DMS 273 treated with DMSO at 0.1 percent for 48 hours (cell line): ENCODE results near the gene LBX1.

ENCODE experiments used
- DNase-seq: peaks from one replicate; lab custom pipeline; 2025; lab: John Stamatoyannopoulos, UW

LBX1 gene

DNA sequence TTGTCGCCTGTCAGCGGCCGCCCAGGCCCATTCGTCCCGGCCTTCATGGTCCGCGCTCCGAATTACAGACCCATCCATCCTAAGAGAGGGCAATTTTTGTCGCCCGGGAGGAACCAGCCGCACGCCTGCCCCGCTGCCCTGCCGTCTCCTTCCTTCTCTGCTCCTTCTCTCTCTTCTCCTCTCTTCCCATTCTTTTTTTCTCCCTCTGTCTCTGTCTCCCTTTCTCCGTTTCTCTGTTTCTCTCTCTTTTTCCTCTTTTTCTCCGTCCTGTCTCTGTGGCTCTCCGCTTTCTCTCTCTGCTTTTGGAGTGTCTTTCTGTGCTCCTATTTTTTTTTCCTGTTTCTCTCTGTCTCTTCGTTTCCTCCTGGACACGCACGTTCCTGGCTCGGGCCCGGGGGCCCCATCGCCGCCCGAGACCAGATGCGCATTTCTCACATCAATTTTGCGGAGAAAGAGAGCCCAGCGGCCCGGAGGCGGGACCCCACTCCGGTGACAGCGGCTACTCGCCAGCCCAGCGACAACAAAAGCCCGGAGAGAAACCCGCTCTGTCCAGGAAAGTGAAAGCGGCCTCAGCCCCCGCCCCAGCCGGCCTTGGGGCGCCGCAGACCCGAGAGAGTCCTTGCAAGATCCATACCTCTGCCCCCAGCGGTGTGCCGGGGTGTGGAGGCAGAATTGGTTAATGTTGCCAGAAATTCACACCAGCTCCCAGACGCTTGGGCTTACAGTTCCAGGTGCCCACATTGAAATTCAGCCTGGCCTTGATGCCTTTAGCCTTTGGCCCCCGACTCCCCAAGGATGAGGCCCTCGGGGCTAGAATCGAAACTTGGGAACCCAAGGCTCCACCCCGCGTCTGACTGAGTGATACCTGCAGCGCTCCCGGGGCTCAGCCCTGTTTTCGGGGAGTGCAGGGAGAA lies 4.1 kb downstream of the LBX1 start:
- DNase-seq, result no peak

DNA sequence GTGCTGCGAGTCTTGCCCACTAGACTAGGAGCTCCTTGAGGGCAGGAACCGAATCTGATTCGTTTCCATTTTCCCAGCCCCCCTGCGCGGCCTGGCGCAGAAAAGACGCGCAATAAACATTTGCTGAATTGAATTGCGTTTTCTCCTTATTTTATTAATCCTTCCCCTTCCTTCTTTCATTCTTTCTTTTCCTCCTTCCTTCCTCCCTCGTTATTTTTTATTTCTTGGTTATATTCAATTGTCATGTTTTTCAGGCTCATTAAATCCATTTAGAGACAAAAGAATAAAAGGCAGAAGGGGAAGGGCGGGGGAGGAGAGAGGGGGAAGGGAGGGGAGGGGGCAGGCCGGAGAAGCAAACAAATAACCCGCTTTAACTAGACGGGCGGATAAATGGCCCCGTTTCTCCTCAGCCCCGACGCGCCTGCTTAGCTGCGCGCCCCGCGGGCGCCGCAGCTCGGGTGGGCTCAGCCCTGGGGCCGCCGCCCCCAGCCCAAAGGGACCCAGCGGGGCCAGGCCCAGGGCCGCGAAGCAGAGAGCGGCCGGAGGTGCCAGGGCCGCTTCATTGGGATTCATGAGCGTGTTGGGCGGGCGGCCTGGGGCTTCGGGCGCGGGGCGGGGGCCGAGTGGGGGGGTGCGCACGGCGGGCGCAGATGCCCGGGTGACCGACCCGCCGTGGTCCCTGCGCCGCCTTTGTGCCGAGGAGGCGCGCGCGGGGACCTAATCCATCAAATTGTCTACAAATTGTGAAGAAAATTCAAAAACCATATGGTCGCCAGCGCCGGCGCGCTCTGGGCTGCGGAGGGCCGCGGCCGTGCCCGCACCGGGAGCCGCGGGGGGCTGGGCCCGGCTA lies 5.0 kb downstream of the LBX1 start:
- no peak for DNase-seq

DNA sequence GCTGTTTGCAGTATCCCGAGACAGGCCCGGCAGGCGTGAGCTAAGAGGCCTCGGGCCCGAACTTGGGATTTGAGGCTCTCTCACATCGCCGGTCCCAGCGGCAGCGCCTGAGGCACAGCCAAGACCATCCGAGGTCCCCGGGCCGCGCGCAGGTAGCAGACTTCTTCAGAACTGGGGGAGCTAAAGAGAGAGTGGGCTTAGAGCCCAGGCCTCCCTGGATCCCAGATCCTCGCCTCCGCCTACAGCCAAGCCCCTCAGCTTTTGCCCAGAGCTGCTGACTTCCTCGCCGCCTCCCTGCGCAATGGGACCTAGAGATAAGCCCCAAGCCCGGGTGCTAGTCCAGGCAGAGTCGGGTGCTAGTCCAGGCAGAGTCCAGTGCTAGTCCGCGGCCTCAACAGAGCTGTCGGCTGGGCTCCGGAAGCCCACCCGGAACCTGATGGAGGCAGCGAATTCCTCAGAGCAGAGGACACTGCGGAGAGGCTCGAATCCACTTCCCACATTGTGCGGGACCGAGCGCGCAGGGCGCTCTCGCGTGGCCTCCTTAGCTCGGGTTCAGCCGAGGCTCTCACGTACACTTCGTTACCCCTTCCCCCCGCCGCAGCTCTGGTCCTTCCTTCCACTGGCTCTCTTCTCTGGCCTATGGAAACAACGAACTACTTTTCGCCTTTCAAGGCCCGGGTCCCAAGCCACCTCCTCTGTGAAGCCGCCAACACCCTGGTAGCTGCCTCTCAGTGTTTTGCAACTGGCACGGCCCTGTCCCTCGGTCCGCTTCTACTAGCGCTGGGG lies 5.8 kb downstream of the LBX1 start:
- DNase-seq, result no peak

DNA sequence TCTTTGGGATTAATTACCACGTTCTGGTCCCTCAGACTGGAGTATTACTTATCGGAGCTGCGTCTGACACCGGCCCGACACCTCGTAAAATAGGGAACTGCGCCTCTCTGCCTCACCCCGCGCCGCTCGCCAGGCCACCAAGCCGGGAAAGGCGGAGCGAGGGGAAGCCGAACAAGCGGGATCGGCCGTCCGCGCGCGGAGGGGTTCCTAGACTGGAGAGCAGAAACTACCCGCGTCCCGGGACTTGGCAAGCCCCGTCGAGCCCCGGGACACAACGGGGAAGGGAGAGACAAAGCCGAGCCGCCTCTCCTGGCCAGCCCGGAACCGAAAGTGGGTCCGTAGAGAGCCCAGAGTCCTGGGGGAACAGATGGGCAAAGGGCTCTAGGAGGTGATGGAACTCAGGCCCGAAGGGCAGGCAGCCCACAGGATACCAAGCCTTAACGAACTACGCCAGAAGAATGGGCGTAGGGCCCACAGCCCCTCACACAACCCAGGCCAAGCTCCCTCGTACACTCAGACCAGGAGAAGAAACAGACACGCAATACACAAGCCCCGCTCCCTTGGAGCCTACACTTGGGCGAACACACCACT lies 6.5 kb downstream of the LBX1 start:
- no peak for DNase-seq

DNA sequence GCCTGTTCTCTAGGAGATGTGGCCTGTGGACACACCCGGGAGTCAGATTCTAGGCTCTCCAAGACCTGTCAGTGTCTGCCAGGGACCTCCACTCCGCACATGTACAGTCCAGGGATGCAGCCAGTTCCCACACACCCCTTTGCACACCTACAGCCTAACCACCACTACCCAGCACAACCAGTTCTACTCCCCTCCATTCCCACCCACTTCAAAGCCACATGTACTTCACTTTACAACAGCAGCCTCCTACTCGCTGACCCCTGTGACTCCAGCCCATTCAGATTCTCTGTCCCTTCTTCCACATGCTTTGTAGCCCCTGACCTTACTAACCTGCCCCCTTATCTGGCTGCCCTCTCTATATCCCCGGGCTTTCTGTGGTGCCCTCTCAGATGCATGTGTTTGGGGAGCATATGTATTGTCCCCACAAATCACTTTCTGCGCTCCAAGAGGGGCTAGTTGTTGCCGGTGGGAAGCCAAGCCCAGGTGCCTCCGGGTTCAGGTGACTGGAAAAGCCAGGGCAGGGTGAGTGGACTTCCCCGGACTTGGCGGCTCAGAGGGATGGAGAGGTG lies 7.2 kb downstream of the LBX1 start:
- no peak for DNase-seq

DNA sequence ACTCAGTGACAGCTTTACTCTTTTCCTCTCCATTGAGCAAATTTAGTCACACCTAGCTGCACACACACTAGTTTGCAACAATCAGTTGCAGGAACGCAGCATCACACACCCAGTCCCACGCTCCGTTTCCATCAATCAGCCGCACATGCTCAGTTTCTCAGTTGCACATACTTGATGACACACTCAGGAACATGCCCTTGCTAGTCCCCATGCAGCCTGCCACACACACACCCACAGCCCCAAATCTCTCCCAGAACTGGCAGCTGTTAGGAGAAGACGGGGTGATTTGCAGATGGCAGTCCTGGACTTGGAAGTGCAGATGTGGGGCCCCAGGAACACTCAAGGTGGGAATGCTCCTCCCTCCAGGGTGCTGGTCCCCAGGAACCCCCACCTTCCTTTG lies 7.7 kb downstream of the LBX1 start:
- DNase-seq, result no peak

DNA sequence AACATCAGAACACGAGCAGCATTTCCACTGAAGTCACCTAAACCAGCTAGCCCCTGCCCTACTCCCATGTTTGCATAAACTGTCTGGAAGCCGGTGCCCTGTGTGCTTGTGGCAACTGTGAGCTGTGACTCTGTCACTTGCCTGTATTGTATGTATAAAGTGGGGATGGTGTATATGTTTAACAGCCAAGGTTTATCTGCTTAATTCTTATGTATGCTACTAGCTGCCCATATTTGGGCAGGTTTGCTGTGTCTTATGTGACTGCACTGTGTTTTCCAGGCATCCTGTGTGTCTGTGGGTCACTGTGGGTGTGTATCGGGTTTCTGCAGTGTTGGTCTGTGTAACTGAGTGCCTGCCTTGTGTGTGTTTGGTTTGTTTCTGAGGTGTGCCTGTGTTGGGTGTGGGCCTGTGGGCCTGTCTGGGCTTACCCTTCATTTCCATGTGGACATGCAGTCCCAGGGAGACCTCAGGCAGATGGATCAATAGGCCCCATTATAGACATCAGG lies 9.3 kb downstream of the LBX1 start:
- no peak for DNase-seq

DNA sequence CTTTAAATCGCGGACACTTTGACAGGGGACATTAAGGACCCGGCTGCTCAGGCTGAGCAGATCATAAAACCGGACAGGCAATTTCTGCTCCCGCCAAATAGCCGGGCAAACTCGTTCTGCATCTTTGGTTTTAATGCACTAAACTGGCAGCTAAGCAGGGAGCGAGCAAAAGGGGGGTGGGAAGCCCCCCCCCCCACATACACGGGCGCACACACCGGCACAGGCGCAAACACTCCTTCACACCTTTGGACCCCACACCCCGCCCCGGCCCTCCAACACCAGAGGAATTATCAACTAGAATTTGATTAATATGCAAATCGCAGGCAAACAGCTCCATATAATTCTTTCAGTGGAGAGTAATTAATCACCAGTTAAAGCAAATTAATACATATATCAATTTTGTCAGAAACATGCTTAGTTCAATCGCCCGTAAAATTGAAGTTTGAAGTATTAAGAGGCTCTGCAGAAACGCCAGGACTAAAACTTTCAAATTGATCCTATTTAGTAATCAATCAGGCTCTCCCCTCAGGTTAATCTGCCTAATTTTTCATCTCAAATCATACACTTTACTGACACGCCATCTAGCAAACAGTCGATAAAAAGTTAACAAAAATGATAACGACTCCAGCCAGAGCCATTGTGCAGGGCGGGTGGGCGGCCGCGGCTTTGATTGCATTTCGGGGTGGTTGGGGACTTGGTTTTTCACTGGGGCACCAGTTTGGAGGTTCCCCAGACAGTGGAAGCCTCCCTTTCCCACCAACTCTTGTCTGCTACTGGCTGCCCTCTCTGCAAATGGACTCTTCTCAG lies 9.9 kb downstream of the LBX1 start:
- no peak for DNase-seq

DNA sequence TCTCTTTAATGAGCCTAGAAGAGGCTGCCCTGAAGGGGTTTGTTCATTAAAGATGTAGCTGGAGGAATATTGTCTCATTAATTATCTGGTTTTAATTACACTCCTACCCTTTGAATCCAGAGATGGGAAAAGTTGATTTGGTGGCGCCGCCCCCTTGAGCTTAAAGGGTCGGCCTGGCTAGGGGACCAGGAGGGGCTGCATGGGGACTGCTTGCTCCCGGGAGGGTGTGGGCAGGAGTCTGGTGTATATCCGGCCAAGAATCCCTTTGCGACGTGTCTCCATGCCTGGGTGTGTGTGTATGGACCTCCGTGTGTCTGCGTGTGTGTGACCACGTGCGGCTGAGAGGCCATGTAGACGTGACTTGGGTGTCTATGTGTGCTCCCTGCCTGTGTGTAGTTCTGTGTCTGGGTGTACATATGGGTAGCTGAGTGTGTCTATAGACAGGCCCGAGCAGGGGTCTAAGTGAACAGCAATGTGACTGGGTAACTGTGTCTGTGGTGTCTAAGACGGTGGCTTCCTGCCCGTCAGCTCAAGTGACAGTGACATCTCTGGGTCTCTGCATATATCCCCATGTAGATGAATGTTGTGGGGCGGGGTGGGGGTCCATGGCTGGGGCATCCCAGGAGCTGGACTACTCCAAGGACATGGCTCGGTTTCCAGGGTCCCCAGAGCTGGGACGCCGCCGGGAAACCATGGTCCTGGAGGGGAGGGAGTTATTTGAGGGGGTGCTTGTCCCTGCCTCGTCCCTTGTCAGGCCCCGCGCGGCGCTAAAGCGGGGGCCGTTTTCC lies 10.7 kb downstream of the LBX1 start:
- no peak for DNase-seq

DNA sequence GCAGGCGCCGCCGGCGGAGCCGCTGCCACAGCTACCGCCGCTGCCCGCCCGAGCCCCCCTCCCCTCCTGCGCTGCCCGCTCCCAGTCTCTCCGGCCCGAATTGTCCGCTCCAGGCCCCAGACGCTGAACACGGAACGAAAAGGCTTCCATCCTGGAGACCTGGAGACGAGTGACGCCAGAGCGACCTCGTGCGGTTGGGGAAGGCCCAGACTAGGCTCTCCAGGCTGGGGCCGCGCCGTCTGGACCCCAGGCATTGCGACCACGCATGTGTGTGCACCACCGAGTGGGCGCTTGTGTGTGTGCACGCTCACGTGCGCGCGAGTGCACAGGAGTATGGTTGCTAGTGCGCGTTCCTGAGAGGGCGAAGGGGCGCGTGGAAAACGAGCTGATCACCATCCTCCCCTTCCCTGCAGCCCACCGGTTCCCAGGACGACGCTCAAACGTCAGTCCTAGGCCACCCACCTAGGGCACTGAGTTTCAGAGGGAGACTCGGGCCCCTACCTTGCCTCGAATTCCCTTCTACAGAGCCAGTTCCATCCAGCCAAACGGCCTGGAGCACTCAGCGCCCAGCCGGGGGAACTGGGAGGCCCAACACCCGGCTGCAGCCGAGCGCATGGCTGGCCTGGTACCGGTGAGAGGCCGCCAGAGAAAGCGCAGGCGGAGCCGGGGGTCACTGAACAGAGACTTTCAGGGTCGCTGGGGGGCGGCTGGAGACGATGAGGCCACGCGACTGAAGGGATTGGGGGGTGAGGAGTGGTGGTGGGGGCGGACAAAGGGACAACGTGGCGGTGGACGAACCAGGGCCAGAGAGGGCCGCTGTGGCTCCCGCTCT lies 11.6 kb downstream of the LBX1 start:
- DNase-seq, result peak; percentile 16

DNA sequence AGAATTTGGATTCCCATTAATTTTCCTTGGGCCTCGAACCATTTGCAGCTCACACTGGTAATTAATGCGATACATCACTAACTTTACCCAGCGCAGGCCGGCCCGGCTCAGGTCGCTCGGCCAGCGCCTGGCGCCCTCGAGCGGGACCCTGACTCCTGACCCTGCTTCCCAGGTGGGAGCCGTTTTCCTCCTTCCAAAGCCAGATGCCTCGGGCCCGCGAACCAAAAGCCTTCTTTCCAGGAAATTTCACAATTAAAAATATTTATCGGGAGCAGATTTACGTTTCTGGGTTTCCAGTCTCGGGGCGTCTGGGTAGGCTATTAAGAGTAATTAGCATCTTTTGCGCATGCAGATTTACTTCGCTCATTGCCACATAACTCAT lies 12.2 kb downstream of the LBX1 start:
- no peak for DNase-seq

DNA sequence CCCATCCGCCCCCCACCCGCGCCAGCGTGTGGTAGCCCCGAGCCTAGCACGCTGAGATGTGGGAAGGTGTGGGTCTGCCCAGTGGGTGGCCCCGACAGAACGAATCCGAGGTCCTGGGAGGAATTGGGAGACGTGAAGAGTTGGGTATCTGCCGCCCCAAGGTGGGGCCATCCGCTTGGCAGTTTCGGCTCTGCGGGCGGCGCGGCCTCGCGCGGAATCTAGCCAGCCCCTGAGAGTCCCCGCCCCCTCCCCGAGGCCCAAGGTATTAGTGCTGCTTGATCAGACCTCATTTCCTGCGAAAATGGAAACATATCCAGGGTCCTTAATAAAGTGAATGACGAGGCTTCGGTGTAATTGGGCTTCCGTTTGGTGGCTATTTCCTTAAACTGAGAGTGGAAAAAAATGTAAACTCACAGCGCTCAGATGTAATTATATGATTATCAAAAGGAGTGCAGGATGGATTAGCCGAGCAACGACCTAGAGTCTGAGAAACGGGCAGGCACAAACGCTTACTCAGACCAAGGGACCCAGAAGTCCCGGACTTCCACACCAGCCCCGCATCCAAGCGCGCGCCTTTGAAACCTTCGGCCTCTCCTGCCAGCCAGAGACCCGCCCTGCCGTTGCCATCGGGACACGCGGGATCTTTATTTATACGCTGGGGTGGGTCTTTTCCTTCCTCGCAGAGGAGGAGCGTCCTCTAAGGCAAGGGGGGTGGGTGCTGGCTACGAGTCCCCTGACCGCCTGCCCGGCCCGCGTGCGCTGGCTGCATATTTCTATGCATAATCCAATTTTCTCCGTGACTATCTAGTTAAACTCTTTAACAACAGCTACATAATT lies 12.8 kb downstream of the LBX1 start:
- DNase-seq, result no peak

DNA sequence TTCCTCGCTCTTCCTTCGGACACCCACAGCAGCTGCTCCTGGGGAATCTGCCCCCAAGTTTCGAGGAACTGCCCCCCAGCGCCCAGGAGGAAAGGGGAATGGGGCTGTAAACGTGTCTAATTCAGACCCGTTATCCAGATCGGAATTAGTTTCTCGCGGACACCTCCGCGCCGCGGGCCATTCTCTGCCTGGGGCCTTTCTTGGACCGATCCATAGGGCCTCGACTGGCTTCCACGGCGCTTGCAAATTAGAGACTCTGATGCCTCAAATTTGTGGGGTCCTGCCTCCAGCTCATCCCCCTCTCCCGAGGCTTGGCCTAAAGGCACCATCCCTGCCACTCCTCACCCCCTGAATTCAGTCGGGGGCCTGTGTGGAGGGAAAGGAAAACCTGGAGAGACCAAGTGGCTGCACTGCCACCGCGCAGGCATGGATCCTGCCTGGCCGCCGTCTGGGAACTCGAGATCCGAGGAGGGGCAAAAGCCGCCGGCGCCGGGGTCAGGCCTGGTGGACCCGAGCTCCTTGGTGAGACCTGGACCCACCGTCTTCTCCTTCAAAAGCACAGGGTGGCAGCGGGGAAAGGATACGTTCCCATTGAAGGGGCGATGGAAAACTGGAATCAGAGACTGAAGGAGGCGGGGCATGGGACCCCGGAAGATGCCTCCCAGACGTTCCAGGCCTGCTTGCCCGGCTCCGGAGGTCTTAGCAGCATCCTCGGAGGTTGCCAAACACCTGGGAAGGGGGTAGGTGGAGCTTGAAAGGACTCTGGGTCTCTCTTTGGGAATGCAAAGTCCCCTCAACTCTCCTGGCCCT lies 13.7 kb downstream of the LBX1 start:
- no peak for DNase-seq

DNA sequence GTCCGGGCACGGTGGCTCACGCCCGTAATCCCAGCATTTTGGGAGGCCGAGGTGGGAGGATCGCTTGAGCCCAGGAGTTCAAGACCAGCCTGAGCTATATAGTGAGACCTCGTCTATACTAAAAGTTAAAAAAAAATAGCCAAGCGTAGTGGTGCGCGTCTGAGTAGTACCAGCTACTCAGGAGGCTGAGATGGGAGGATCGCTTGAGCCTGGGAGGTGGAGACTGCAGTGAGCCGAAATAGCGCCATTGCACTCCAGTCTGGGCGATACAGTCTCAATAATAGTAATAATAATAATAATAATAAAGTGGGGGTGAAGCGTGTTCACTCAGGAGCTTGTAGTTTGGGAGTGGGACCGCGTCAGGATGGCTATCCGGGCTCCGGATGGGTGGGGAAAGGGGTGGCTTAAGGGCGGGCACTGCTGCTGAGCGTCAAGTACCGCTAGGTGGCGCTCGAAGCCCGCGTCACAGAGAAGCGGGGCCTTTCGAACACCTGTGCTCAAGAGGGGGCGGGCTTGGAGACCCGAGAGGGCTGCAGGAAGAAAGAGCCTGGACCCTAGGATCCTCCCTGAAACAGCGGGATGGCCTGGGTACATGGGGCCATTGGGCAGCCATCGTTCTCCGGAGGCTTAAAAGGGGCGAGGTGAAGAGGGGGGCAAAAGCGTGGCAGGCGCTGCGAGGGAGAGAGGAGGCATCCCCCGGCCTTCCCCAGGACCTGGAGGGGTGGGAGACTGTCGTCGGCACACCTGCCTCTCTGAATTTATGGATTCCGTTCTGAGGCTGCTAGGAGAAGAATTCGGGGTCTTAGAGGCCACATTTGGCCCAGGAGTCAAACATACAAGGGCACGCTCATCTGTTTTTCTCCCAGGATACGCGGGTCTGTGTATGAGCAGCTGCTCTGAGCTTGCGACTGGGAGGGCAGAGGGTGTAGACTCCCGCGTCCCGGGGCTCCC lies 14.5 kb downstream of the LBX1 start:
- DNase-seq, result no peak

DNA sequence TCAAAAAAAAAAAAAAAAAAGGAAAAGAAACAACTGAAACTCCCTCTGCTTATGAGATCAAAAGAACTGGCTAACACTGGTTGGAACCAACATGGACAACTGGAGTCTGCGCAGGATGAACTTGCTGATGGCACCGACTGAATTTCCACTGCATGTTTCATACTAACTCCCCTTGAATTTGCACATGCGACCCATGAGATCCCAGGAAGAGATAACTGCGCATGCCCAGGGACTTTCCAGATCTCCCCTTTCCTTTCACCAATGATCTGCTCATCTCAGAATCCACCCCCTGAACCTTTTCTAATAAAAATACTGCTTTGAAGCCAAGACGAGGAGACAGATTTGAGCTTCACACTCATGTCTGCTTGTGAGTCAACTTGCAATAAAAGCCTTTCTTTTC lies 20.7 kb downstream of the LBX1 start:
- no peak for DNase-seq

DNA sequence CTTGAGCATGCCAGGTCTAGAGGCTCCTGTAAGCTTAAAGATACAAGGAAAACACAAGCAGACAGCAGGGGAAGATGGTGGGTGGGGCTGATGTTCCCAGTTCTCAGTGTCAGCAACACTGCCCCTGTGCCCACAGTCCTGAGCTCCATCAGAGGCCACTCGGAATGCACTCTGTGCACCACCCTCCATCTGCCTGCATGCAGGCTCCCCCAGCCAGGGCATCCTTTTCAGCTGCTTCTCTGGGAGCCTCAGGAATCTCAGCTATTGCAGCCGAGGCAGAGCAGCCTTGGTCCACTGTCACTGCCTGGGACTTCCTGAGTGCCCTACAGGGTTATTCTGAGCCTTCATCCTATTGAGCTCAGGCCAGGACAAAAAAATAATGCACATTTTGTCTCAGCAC lies 22.2 kb downstream of the LBX1 start:
- no peak for DNase-seq
